Measurements from ENCODE around the gene IFT122. TPM values are rescaled to one million over a fixed set of nuclear protein-coding genes. Genes with fewer than 3 reads are reported as not detected.
A peak's percentile ranks its signal among the peaks of the same experiment; 100 is the strongest.
"Not testable (repeated sequence)": the region's sequence is repeated elsewhere in the genome, so short reads cannot be mapped to it uniquely, and the experiment has no call there.

IFT122 gene
- total RNA-seq, 1 donor = 42.3 TPM

DNA sequence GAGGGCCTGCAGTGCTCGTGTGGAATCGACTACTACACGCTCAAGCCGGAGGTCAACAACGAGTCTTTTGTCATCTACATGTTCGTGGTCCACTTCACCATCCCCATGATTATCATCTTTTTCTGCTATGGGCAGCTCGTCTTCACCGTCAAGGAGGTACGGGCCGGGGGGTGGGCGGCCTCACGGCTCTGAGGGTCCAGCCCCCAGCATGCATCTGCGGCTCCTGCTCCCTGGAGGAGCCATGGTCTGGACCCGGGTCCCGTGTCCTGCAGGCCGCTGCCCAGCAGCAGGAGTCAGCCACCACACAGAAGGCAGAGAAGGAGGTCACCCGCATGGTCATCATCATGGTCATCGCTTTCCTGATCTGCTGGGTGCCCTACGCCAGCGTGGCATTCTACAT is 92.2 kb downstream of the IFT122 start:
- DNase-seq (ENCODE audit: low read depth in 2 of 3, low spot score in 2 of 3) = no peak

DNA sequence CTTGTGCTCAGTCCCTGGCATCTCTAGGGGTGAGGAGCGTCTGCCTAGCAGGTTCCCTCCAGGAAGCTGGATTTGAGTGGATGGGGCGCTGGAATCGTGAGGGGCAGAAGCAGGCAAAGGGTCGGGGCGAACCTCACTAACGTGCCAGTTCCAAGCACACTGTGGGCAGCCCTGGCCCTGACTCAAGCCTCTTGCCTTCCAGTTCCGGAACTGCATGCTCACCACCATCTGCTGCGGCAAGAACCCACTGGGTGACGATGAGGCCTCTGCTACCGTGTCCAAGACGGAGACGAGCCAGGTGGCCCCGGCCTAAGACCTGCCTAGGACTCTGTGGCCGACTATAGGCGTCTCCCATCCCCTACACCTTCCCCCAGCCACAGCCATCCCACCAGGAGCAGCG is 93.4 kb downstream of the IFT122 start:
- DNase-seq (ENCODE audit: low read depth in 2 of 3, low spot score in 2 of 3) = no peak

DNA sequence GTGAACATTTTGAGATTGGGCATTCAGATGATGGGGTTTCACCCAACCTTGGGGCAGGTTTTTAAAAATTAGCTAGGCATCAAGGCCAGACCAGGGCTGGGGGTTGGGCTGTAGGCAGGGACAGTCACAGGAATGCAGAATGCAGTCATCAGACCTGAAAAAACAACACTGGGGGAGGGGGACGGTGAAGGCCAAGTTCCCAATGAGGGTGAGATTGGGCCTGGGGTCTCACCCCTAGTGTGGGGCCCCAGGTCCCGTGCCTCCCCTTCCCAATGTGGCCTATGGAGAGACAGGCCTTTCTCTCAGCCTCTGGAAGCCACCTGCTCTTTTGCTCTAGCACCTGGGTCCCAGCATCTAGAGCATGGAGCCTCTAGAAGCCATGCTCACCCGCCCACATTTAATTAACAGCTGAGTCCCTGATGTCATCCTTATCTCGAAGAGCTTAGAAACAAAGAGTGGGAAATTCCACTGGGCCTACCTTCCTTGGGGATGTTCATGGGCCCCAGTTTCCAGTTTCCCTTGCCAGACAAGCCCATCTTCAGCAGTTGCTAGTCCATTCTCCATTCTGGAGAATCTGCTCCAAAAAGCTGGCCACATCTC is 94.5 kb downstream of the IFT122 start:
- no peak for DNase-seq (ENCODE audit: low read depth in 2 of 3, low spot score in 2 of 3)

DNA sequence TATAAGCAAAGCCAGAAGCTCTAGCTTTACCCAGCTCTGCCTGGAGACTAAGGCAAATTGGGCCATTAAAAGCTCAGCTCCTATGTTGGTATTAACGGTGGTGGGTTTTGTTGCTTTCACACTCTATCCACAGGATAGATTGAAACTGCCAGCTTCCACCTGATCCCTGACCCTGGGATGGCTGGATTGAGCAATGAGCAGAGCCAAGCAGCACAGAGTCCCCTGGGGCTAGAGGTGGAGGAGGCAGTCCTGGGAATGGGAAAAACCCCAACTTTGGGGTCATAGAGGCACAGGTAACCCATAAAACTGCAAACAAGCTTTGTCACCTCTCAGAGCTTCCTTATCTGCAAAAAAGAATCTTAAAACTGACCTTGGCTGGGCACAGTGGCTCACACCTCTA is 95.1 kb downstream of the IFT122 start:
- DNase-seq (ENCODE audit: low read depth in 2 of 3, low spot score in 2 of 3) = no peak

DNA sequence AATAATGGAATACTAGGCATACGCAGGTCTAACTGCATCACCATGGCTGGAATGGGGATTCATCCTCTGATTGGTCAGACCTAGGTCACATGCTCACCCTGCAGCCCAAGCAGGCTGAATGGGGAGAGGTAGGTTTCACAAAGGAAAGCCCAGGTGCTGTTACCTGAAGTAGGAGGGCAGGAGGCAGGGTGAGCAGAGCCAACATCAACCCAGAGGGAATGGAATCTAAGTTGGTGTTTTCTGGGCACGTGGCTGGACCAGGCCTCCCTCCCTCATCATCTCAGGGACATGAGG is 96.3 kb downstream of the IFT122 start:
- no peak for DNase-seq (ENCODE audit: low read depth in 2 of 3, low spot score in 2 of 3)

DNA sequence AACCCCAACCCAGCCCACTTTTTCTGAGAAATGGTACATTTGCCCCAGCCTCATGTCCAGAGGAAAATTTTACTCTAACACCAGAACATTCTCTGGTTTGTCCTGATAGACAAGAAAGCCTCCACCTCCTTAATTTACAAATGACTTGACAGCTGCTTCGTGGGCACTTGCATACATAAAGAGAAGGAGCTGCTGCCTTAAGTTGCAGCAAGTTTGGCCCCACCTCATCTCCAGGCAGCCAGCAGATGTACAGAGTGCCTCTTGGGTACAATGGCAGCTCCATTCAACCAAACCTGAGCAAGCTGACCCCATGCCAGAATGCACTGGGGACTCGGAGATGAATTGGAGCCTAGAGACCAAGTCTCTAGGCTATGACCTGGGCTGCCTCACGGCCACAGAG is 96.8 kb downstream of the IFT122 start:
- DNase-seq (ENCODE audit: low read depth in 2 of 3, low spot score in 2 of 3) = no peak

DNA sequence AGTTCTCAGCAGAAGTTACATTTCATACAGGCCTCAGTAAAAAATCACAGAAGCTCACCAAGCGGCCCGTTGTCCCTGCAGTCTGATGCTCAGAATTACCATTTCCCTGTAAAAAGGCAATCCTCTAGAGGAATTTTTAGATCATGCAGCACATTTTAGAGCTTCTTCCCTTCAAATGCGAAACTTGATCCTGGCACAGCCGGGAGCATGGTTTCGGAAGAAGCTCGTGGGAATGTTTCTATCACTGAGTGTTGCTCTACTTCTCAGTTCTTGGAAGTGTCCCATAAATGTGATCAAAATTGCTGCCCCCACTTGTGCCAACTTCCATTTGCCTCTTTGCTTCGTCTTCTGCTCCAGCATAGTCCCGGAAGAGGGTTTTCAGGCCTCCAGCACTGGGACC is 99.2 kb downstream of the IFT122 start:
- no peak for DNase-seq (ENCODE audit: low read depth in 2 of 3, low spot score in 2 of 3)

DNA sequence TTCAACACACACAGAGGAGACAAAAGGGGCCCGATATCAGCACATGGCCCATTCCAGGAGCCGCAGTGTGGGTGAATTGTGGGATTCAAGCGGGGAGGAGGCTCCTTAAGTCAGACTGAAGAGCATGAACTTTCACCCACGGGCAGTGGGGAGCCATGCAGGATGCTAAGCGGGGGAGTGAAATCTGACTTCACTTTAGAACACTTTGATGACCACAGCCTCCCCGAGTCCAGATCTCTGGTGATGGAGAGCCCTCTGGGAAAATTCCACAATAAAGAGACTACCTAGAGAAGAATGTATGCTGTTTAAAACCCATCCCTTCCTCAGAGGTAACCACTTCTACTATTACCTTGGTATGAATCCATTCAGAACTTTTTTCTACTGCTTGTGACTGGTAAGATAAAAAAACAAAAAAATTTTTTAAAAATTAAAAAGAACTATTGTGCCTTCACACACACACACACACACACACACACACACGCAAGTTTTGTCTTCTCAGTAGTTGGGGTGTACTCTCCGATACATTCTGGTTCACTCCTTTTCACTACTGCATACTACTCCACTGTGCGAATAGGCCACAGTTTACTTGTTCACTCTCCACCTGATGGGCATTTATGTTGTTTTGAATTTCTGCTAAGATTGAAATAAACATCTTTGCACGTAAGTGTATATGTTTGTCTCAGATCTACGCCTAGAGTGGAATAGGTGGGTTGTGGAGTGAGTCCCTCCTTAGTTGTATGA is 100.9 kb downstream of the IFT122 start:
- no peak for DNase-seq (ENCODE audit: low read depth in 2 of 3, low spot score in 2 of 3)

DNA sequence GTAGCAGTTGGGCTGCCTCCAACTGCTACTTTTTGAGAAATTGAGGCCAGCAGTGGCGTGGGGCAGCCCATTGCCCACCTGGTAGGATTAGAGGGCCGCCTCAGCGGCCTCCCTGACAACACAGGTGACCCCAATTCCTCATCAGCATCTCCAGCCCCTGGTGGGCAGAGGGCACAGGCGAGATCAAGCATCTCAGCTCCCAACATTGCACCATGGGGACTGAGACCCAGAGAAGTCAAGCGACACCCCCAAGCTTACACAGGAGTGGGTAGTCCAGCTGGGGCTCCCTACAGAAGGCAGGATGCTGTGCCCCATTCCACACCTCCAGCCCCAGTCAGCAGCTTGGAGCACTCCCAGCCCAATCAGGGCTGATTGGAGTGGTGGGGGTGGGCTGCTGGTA is 102.7 kb downstream of the IFT122 start:
- DNase-seq (ENCODE audit: low read depth in 2 of 3, low spot score in 2 of 3) = no peak

DNA sequence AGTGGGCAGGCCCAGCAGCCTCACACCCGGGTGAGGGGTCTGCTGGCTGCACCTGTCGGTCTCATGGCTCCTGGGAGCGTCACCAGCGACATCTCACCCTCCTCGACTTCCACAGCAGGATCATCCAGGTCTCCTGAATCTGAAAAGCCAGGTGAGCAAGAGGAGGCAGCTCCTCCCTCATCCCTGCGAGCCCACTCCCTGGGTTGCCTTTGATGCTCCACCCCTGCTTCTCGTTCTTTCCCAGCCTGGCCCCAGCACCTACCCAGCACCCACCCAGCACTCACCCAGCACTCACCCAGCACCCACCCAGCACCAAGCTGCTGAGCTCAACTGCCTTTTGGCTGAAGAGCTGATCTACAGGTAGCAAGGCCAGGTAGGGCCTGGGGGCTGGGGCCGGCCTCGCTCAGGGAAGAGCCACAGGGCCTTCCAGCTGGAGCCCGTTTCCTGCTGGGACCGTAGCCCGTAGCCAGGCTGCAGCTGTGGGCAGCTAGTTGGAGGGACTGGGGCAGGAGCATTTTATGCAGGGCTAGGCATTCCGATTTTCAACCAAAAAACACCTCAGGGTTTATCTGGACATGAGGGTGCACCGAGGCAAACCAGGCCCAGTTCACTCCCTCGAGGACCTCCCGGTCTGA is 103.2 kb downstream of the IFT122 start, which contains the start of gene H1-8:
H1-8 (plus strand) TSS at position 20 of the 635 bp plus-strand sequence; CDS start at position 64, 44 bp downstream.
- DNase-seq (ENCODE audit: low read depth in 2 of 3, low spot score in 2 of 3) = no peak

DNA sequence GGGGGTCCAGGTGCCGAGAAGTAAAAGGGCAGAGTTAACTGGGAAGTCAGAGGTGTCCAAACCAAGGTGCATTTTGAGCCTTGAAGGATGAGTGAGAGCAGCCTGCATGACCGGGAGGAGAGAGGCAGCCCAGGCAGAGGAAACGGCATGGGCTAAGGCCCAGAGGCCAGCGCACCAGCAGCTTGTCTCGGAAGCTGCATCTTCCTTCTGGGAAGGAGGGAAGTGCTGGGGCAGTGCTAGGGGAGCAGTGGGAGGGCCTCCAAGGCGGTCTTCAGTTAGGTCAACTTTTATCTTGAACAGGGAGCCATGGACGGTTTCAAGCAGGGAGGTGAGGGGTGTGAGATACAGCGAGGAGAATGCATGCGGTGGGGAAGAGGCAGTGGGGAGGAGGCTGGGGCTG is 104.0 kb downstream of the IFT122 start:
- no peak for DNase-seq (ENCODE audit: low read depth in 2 of 3, low spot score in 2 of 3)

DNA sequence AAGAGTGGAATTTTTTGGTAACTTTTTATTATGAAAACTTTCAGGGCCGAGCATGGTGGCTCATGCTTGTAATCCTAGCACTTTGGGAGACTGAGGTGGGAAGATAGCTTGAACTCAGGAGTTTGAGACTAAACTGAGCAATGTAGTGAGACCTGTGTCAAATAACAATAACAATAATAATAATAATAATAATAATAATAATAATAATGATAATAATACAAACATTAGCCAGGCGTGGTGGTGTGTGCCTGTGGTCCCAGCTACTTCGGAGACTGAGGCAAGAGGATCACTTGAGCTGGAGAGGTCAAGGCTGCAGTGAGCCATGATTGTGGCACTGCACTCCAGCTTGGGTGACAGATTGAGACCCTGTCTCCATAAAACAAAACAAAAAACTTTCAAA is 105.9 kb downstream of the IFT122 start:
- not testable (repeated sequence) for DNase-seq (ENCODE audit: low read depth in 2 of 3, low spot score in 2 of 3)

DNA sequence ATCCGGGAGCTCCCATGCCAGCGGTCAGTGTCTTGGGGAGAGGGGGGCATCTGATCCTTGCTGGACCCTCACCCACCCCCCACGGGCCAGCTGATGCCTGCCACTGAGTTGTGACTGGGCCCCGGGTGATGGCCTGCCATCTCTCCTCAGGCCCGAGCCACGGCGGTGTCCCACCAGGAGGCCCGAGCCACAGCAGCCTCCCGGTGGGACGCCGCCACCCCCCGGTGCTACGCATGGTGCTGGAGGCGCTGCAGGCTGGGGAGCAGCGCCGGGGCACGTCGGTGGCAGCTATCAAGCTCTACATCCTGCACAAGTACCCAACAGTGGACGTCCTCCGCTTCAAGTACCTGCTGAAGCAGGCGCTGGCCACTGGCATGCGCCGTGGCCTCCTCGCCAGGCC is 107.2 kb downstream of the IFT122 start:
- DNase-seq (ENCODE audit: low read depth in 2 of 3, low spot score in 2 of 3) = no peak

DNA sequence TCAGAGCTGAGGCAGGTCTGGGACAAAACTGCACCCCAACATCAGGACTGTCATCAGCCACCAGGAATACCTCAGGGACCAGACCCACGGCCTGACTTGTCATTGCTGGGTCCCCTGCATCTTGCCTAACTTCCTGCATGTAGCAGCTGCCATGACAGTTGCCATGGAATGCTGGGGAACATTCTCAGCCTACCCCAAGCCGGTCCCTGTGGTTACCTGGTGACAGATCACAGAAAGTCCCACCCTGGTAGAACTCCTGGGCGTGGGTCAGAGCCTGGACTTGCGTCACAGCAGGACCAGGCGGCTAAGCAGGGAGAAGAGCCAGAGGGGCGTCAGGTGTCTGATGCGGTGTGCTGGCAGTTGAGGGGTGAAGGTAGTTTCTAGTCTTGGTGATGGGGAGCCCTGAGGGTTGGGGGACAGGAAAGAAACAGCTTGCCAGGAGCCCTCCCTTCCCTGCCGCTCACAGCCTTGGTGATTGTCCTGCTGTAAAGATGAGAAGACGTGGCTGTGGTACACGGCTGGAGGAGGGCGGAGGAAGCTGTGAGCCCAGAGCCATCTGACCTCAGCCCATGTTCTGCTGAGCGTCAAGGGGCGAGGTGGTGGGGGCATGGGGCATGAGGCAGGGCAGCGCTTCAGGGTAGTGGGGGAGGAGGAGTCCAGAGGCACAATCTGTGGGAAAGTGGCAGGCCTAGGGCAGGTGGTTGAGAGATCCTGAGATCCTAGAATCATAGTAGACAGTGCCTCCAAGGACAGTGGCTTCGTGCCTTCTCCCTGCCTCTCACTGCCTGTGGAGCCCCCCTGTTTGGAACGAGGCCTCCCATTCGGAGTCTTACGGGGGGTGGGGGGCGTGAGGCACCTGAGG is 108.3 kb downstream of the IFT122 start:
- DNase-seq (ENCODE audit: low read depth in 2 of 3, low spot score in 2 of 3) = no peak

DNA sequence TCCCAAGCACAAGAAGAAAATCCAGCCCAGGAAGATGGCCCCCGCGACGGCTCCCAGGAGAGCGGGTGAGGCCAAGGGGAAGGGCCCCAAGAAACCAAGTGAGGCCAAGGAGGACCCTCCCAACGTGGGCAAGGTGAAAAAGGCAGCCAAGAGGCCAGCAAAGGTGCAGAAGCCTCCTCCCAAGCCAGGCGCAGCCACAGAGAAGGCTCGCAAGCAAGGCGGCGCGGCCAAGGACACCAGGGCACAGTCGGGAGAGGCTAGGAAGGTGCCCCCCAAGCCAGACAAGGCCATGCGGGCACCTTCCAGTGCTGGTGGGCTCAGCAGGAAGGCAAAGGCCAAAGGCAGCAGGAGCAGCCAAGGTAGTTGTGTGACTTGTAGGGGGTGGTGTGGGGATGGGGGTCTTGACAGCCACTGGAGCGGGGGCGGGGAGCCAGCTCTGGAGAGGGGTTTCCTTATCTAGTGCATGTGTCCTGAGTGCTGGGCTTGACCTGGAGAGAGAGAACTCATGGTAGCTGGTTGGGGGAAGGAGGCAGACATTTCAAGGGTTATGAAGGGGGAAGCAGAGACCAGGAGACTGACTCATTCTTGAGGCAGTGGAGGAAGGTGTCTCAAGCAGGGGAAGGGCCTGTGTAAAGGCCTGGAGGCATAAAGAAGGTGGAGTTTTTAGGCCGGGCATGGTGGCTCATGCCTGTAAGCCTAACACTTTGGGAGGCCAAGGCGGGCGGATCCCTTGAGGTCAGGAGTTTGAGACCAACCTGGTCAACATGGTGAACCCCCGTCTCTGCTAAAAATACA is 109.2 kb downstream of the IFT122 start:
- peak in 2 of 3 donors; percentile 20 to 25 for DNase-seq (ENCODE audit: low read depth in 2 of 3, low spot score in 2 of 3)

DNA sequence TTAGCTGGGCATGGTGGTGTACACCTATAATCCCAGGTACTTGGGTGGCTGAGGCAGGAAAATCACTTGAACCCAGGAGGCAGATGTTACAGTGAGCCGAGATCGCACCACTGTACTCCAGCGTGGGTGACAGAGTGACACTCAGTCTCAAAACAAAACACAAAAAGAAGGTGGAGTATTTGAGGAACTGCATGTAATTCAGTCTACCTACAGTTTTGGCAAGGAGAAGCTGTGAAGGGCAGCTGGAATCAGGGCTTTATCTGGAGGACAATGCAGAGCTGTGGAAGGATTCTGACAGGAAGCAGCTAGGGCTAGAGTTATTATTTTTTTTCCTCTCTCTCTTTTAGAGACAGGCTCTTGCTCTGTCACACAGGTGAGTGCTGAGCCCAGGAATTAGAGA is 109.8 kb downstream of the IFT122 start:
- peak in 1 of 3 donors; percentile 21 for DNase-seq (ENCODE audit: low read depth in 2 of 3, low spot score in 2 of 3)

DNA sequence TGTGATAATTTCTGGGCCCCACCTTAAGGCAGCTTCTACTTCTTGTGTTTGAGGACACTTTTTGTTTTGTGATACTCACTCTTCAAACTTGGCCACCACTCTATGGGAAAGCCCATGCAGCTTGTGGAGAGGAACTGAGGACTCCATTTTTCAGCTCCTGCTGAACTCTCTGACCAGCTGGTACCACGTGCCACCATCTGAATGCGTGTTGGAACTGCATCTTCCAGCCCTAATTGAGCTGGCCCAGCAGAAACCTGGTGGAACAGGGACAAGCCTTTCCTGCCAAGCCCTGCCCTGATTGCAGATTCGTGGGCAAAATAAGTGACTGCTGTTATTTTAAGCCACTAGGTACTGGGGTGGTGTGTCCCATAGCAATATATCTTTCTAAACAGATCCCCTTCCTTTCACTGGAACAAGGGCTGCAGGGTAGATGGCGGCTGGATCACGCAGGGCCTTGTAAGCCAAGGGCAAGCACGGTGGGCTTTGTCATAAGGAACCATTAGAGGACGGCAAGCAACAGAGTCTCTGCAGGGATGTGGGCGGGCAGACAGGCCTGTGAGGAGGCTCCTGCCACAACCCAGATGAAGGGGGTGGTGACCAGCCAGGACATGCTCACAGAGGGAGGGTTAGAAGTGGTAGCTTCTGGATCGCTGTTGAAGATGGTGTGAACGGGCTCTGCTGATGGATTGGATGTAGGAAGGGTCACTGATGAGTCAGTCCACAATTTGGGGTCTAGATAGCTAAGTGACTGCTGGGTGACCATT is 112.4 kb downstream of the IFT122 start:
- no peak for DNase-seq (ENCODE audit: low read depth in 2 of 3, low spot score in 2 of 3)

DNA sequence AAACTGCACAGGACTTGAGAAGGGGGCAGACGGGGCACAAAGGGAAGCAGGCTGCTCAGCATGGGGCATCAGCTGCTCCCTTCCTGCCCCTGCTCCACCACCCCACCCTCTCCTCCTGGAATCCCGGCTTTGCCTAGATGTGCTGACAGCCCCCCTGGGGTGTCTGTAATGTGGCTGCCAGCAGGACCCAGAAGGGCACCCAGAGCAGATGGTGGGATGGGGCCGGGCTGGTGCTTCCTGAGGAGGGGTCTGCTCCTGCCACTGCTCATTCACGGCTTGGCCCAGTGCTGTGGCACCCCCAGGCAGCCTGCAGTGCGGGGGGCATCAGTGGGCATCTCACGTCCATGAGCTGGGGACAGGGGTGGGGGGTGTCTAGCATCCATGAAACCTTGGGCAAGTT is 113.1 kb downstream of the IFT122 start:
- no peak for DNase-seq (ENCODE audit: low read depth in 2 of 3, low spot score in 2 of 3)

DNA sequence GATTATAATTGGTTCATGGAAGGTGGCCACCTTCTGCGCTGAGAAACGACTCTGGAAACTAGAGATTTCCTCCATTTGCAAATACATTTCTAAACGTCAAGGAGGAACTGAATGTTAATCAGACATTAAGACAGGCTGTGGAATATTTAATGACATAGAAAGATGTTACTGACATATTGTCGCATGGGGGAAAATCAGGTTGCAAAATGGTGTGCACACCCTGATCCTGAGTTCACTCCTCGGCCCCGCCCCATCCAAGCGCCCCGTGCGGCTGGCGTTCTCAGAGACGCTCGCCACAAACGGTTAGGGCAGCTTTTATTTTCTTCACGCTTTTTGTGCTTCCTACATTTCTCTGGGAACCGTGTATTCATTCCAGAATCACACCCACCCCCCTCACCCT is 113.7 kb downstream of the IFT122 start:
- DNase-seq (ENCODE audit: low read depth in 2 of 3, low spot score in 2 of 3) = peak in 2 of 3 donors; percentile 12 to 41

All from hematopoietic multipotent progenitor cell (in vitro differentiated cells).